GM21723 (cell line): ENCODE results near the gene ZNF609.
"Not testable (repeated sequence)": the region's sequence is repeated elsewhere in the genome, so short reads cannot be mapped to it uniquely, and the experiment has no call there.

ENCODE experiments used
- ATAC-seq: cut with Tn5 transposase; IDR thresholded peaks from one replicate; pipeline ENCODE4 v1.9.1; 2021; ENCODE audit warnings: mild to moderate bottlenecking, moderate library complexity; ENCODE audit not compliant: unreplicated experiment

Gene ZNF609

DNA sequence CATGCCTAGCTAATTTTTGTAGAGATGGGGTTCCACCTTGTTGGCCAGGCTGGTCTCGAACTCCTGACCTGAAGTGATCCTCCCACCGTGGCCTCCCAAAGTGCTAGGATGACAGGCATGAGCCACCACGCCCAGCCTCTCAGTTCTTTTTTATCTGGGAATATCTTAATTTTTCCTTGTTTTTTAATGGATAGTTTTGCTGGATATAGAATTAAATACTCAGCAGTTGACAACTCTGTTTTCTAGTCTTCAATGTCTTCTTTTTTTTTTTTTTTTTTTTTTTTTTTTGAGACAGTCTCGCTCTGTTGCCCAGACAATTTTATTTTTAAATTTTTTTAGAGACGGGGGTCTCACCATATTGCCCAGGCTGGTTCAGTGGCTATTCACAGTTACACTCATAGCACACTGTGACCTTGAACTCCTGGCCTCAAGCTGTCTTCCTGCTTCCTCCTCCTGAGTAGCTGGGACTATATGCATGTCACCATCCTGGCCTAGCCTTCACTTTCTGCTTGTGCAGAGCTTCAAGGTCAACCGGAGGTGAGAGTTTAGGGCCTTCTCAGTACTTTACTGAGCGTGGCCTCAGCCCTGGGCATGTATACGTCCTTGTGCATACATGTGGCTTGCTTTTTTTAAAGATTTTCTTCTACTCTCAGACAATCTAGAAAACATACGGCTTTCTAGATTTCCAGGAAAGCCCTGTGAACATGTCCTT lies 120.5 kb downstream of the ZNF609 start:
- ATAC-seq: no peak

DNA sequence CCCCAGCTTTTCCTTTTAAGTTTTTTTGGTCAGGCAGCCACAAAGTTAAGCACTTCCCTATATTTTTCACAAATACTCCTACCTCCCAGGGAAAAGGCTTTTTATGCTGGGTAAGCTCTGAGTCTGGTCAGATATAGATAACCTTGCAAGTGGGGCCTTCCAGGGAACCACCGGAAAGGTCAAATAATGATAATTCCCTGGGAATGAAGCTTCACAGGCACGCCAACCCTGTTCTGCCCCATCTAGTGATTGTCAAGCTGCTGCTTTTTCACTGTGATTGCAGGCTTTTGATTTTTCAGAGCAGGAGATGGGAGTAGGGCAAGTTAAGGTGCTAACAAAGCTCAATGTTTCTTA lies 121.0 kb downstream of the ZNF609 start:
- ATAC-seq: no peak

DNA sequence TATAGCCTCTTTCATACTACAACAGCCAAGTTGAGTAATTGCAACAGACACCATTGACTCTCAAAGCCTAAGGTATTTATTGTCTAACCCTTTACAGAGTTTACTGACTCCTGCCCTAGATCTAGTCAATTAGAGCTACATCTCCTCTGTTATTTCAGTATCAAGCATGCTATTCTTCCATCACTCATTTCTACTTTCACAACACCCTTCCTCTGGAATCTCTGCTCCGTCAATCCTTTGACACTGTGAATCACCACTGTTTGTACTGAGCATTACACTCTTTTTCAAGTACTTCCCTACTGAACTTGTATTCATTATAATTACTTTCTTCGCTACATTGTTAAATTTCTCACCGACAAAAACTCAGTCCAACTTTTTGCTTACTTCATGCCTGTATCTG lies 121.8 kb downstream of the ZNF609 start:
- ATAC-seq: no peak

DNA sequence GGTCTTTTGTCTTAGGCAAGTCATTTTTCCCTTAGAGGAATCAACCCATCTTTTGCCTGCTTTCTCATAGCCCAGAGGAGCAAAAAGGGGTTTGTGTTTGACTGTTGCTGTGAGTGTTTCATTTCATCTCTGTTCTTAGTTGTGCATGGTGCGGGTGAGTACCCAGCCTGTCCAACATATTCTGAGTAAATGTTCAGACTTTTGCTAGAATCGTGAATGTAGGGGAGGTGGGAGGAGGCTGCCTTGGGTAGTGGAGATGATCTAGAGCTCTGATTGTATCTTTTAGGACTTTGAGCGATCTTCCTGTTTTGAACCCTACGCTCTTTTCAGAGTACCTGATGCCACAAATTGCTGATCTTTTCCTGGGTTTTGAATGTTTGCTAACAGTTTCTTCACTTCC lies 123.1 kb downstream of the ZNF609 start:
- ATAC-seq: no peak

DNA sequence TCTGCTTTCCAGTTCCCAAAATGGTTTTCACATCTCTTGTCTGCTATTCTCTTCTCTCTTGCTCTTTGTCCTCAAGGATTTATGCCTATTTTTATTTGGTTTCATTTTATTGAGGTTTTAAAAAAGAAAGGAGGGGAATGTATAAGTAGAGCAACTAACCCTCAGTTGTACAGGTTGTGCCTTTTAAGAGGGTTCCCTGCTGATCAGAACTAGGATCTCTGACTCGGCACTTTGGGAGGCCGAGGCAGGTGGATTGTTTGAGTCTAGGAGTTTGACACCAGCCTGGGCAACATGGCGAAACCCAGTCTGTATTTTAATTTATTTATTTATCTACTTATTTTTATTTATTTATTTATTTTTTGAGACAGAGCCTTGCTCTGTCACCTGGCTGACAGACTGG lies 123.6 kb downstream of the ZNF609 start:
- no peak for ATAC-seq

DNA sequence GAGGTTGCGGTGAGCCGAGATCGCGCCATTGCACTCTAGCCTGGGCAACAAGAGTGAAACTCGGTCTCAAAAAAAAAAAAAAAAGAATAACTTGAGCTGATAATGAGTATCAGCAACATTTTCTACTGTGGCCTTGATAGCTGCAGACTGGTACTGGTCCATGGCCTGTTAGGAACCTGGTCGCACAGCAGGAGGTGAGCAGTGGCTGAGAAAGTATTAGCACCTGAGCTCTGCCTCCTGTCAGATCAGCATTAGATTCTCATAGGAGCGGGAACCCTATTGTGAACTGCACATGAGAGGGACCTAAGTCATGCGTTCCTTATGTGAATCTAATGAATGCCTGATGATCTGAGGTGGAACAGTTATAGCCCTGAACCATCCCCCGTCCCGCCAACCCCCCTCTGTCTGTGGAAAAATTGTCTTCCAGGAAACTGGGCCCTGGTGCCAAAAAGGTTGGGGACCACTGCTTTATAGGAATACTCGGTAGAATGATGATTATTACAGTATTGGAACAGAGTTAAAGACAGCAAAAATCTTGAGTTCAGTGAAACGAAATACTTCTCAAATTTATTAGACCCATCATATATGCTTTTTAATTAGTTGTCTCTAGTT lies 126.0 kb downstream of the ZNF609 start:
- ATAC-seq: no peak

DNA sequence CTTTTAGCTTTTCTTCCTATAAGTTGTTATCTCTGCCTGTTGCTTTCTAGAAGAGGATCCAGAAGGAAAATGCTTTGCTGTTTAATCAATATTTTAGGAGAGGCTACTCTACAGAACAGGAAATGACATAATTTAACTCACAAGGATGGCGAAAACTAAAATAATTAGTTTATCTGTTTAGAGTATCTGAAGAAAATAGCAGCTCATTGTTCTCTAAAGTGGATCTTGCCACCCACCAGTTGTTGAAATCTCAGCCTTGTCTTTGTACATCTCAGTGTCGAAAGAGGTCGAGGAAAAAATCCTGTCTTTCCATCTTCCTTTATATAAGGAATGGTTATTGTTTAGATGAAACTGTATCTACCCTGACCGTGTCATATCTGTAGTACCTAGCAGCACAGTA lies 126.6 kb downstream of the ZNF609 start:
- ATAC-seq: no peak

DNA sequence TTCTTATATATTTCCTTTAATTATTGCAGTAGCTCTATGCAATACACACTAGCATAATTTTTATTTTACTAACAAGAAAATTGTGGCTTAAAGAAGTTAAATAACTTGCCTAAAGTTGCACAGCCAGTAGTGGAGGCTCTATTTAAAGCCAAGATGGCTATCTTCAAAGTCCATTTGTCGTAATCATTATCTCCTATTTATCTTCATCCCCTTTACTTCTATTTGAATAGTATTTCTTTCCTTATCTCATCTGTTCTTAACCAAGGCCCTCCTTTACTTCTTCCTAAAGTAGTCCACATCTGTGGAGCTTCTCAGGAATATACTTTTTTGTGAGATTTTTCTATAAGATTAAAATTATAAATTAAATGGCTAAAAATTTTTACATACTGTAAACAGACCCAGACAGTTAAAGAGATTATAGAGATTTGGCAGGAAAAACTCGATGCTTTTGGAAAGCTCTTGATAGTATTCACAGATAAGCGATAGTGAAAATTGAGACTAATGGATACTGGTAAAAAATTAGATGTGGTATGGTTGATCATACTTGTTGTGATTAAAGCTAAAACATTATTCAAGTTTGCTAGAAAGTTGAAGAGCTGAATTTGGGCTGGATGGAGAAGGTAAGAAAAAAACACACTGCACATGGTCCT lies 129.2 kb downstream of the ZNF609 start:
- ATAC-seq: no peak

DNA sequence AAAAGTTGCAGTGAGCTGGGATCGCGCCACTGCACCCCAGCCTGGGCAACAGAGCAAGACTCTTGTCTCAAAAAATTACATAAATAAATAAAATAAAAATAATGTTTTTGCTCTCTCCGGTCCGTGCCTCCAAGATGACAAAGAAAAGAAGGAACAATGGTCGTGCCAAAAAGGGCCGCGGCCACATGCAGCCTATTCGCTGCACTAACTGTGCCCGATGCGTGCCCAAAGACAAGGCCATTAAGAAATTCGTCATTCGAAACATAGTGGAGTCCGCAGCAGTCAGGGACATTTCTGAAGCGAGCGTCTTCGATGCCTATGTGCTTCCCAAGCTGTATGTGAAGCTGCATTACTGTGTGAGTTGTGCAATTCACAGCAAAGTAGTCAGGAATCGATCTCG lies 132.5 kb downstream of the ZNF609 start:
- ATAC-seq: not testable (repeated sequence)

DNA sequence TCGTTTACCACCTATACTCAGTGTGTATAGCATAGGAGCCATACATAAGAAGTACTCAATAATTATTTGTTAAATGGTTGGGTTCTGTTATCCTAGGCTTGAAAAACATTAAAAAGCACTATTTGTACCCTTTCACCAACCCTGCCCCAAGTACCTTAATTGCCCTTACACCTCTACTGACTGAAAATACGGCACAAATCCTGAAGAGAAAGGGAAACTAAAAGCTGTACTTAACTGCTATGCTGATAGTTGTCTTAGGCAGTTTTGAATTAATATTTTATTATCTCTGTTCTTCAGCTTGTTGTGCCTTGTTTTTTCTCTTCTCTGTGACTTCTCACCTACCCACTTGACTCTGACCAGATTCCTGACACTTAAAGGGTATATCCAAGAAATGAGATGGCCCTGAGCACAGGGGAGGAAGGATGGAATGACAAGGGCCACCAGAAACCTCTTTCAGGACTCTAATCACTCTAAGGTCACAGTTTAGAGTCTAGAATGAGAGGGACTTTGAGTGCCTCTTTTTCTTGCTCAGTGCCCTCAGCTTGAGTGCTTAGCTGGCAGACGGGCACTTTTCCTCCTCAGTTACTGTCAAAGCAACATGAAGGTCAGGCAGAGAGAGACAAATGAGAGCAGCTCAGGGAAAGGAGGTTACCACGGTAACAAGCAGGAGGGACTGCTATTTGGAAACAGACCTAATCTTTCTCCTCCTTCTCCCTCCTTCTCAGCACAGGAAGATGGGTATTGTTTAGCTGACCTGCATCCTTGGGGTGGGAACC lies 136.5 kb downstream of the ZNF609 start:
- ATAC-seq: peak; percentile 56

DNA sequence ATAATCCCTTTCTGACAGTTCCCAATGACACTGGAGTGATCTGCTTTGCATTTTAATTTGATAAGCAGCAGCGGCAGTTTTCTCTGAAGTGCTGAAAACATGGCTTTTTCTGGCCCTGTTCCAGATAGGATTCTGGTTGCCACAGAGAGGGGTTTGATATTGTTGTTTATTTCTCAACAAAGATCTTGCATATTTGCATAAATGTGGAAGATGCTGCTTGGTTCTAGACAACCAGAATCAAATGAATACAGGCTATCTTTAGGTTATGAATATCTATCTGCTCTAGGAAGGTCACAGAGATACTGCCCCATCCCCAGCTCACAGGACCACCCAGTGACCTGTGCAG lies 137.1 kb downstream of the ZNF609 start:
- no peak for ATAC-seq

DNA sequence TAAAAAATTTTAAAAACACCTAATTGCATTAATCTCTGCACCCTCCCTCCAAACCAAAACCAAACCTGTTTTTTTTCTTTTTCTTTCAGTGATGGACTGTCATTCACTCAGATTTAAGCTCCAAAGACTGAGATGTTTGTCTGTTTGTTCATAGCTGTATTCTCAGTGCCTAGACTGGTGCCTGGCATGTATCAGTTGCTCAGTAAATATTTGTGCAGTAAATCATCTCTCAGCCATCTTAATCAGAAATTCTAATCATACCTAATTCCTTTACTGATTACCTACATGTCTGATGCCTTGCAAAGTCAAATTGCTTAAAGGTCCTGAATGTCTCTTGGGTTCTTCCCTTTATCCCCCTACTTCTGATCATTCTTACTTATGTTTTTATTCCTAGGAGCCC lies 138.8 kb downstream of the ZNF609 start:
- ATAC-seq: no peak

DNA sequence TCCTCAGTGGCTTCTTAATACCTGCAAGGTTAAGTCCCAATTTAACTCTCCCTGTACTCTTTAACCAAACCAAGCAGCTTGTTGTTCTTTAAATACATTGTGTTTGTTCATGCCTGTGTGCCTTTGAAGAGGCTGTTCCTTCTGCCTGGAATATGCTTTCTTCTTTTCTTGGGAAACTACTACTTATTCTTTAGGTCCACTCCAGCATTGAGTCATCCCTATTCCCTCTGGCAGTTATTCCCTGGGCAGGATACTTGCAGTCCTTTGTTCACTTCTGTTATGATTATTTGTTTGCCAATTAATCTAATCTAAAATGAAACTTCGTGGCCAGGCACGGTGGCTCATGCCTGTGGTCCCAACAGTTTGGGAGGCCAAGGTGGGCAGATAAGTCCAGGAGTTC lies 139.3 kb downstream of the ZNF609 start:
- no peak for ATAC-seq

DNA sequence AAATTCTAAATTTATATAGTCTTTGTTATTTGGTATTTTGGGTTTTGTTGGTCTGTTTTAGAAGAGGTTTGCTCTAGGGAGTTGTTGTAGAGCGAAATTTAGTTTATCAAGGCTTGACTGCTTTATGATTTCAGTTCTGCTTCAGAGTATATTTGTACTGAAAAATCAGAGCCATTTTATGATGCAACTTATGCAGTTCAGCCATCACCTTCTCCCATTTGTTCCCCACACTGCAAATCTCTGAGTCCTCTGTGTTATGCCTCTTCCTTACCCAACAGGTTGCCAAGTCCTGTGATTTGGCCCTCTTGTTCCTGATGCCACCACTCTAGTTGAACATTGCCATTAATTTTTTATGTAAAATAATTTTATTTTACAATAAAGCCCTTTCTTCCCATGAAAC lies 140.4 kb downstream of the ZNF609 start:
- no peak for ATAC-seq

DNA sequence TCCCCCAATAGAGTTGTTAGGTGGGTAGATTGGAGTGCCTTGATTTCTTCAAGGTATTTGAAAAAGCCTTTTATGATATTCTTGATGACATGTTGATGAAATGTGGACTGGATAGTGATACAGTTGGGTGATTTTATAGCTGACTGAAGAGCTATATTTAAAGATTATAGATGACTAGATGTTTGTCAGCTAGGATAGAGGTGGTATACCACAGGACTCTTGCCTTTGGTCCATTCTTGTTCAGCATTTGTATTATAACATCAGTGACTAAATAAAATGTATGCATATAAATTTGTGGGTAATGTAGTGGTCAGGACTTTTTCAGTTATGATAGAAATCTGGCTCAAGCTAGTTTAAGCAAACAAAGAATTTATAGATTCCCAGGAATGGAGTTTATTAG lies 143.9 kb downstream of the ZNF609 start:
- no peak for ATAC-seq

DNA sequence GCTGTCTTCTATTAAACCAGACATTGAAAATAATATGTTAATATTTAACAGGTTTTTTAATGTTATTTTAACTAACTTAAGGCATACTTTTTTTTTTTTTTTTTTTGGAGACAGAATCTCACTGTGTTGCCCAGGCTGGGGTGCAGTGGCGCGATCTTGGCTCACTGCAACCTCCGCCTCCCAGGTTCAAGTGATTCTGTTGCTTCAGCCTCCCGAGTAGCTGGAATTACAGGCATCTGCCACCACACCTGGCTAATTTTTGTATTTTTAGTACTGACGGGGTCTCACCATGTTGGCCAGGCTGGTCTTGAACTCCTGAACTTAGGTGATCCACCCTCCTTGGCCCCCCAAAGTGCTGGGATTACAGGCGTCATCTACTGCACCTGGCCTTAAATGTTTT lies 147.0 kb downstream of the ZNF609 start:
- ATAC-seq: not testable (repeated sequence)

DNA sequence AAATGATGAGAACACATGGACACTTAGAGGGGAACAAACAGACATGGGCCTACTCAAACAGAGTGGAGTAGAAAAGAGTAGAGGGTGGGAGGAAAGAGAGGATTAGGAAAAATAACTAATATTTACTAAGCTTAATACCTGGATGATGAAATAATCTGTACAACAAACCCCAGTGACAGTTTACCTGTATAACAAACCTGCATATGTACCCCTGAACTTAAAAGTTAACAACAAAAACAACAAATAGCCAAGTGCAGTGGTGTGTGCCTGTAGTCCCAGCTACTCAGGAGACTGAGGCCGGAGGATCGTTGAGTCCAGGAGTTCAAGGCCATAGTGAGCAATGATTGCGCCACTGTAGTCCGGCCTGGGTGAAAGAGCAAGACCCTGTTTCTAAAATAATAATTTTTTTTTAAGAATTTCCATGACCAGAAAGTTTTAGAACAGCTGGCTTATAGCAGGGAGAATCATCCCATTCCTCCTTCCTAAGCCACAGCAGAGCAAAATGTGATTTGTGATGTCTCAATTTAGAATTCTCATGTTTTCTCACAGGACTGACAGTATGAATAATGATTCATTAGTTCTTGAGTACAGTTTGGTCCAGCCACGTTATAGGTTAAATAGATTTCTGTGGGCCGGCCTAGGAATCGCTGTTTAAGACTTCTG lies 150.0 kb downstream of the ZNF609 start:
- no peak for ATAC-seq

DNA sequence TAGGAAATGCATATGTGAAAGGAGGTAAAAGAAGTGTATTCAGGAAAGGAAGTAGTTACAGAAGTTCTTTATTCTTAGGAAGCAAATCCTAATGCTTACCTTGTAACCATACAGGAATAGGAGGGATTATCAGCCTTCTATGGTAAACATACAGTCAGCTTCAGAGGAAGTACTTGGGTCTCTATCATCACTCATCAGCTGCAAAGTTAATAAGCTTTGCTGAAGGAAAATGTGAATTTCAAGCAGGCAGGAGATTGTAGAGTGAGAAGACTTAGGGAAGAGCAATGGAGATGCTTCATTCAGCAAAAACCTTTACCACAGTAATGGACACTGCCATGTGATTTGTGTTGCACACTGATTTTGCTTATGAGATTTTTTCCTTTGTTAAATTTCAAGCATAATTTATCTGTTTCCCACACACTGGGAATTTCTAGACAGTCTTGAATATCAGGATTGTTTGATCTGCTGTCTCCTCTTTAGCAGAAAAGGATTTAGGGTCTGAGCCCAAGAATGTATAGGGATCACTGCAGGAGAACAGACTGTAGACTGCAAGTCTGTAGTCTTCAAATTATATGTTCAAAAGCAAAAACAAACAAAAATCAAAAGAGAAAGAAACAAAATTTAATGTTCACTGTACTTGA lies 150.8 kb downstream of the ZNF609 start:
- no peak for ATAC-seq

DNA sequence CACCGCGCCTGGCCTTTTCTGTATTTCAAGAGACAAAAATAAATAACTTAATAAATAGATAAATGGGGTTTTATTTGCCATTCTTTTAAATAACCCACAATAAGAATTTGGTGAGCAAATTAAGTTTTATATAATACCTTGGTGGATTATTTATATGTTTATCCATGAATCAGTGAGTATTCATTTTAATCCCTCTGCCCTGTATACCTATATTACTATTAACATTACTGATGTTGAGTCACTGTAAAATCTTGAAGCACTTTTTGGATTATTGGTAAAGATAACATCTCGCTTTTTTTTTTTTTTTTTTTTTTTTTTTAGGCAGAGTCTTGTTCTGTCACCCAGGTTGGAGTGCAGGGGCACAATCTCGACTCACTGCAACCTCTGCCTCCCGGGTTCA lies 154.1 kb downstream of the ZNF609 start:
- ATAC-seq: no peak

DNA sequence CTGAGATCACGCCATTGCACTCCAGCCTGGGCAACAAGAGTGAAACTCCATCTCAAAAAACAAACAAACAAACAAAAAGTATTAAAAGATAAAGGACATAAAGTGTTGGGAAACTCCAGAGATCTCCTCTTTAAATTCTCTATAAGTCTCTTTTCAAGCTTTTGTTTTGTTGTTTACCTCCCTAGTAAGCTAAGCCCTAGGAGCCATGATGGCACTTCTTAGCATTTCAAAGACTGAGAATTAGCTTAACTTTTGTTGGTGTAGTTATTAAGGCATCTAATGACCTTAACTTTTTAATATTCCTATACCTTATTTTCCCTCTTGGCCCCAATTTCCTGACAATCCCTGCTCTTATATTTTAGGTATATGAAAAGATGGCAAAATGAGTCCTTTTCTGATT lies 157.3 kb downstream of the ZNF609 start:
- no peak for ATAC-seq

DNA sequence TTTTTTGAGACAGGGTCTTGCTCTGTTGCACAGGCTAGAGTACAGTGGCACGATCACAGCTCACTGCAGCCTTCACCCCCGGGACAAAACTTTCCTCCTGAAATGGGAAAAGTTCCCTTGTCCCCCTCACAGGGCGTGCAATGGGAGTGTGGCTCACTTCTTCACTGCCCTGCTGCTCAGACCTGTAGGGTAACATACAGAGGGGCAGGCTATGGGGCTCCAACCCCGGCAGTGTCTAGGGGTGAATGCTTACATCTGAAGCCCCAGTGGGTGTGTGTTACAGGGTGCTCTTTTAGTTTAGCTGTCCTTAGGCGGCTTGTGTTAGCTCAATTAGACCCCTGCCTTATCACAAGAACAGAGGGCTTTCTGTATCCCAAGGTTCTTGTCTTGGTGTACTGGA lies 157.8 kb downstream of the ZNF609 start:
- no peak for ATAC-seq
